ENCODE data around the gene SLC6A13. TPM values are rescaled to one million over a fixed set of nuclear protein-coding genes. Genes with fewer than 3 reads are reported as not detected.

Gene SLC6A13
- total and polyA plus RNA-seq, 2 of the 13 experiments (the other 11 are each of a cell fraction or from before 2014, with no cell fraction given), result 0.05 to 0.15 TPM

- no peak overlapping the region for H3K4me3 ChIP-seq (replicated peaks in 1 of 3; ENCODE audit: insufficient read depth in 1 of 3, low read depth in 2 of 3, low read length in 3 of 3)
- DNase-seq (ENCODE audit: low spot score) (no peak), FAIRE-seq (no peak), ATAC-seq (no peak)
- peaks cover 10% of the 10 kb centered on the region for H3K4me1 ChIP-seq (ENCODE audit: insufficient read depth, low read length)
- 60% methylated on average over 4 of the region's 6 CpGs for WGBS (ENCODE audit: low lambda C conversion rate)
- no peak overlapping the region for H3K4me2 ChIP-seq (ENCODE audit: low read depth, low read length)
- no peak for TF ChIP-seq HES4 (CRISPR knock-in tag; IDR thresholded peaks at IDR 0.05; ENCODE audit: borderline replicate concordance)
- TF ChIP-seq ZNF652 (CRISPR knock-in tag; IDR thresholded peaks at IDR 0.05; ENCODE audit: borderline replicate concordance, low read depth), result no peak
- no peak for TF ChIP-seq ZSCAN9 (CRISPR knock-in tag; IDR thresholded peaks at IDR 0.05; ENCODE audit: borderline replicate concordance)
- no peak for TF ChIP-seq ATM (IDR thresholded peaks at IDR 0.05; ENCODE audit: borderline replicate concordance)
- no peak for TF ChIP-seq ZNF670 (CRISPR knock-in tag; IDR thresholded peaks at IDR 0.05; ENCODE audit: borderline replicate concordance)
- no peak for TF ChIP-seq XBP1 (CRISPR knock-in tag; IDR thresholded peaks at IDR 0.05)
- no peak for TF ChIP-seq HNRNPK (IDR thresholded peaks at IDR 0.05; ENCODE audit: low read depth, low read length, poor library complexity, severe bottlenecking)
- TF ChIP-seq IRX3 (CRISPR knock-in tag; IDR thresholded peaks at IDR 0.05; ENCODE audit: borderline replicate concordance, low read depth), result no peak
- no peak for TF ChIP-seq RELA (CRISPR knock-in tag; IDR thresholded peaks at IDR 0.05)
- TF ChIP-seq DMAP1 (CRISPR knock-in tag; IDR thresholded peaks at IDR 0.05), result no peak
- no peak for TF ChIP-seq SCMH1 (CRISPR knock-in tag; IDR thresholded peaks at IDR 0.05; ENCODE audit: borderline replicate concordance)
- peaks cover 0 to 1% of the 10 kb centered on the region in 2 experiments; a peak in 1 of 5 replicates for H3K27me3 ChIP-seq (ENCODE audit: control insufficient read depth in 1 of 2, insufficient read depth in 2 of 2, low read length in 2 of 2)
- H3K36me3 ChIP-seq (replicated peaks in 1 of 2; ENCODE audit: control insufficient read depth in 1 of 2, insufficient read depth in 2 of 2, low read length in 2 of 2), result no peaks in the 10 kb centered on the region
- ChIA-PET POLR2A (interaction anchor here (1.1 to 1.7 kb wide), 4 partner anchors 10 to 76 kb away, joined by 4 to 14 read pairs (median 4); no protein-coding TSS in a partner anchor), CTCF (ENCODE audit: low intra/inter-chr PET ratio, low total read pairs) (interaction anchor here (1.3 to 1.9 kb wide), 3 partner anchors 31 to 54 kb away, joined by 3 to 11 read pairs (median 4); no protein-coding TSS in a partner anchor)
- H2AFZ ChIP-seq (ENCODE audit: low read length), result no peak overlapping the region
- intact Hi-C loops (cut with micrococcal nuclease; ENCODE audit: unreplicated experiment), result no loop called here
- H3K27ac ChIP-seq (ENCODE audit: extremely low read length, insufficient read depth, low read length), result no peak overlapping the region
- no peaks in the 10 kb centered on the region for H4K20me1 ChIP-seq (ENCODE audit: insufficient read depth, low read length)
- H3K9me3 ChIP-seq (ENCODE audit: low read length), result no peaks in the 10 kb centered on the region
- BruUV-seq (replicated peaks), result no TSS peak
- in situ Hi-C loops (cut with HindIII; ENCODE audit: extremely low pct_ligation_motif_present, low pct_unique_long_range_greater_than_20kb), result no loop called here
- no peaks in the 10 kb centered on the region for H3K79me2 ChIP-seq (ENCODE audit: insufficient read depth, low read length)
- H3K9ac ChIP-seq (ENCODE audit: insufficient read depth, low read depth, low read length), result no peak overlapping the region
Observed at GRCh38 chr12:220491-220890, 42.1 kb downstream of the SLC6A13 start.
